Measurements from ENCODE around the gene LGR6.

- TF ChIP-seq, protein P1, sequence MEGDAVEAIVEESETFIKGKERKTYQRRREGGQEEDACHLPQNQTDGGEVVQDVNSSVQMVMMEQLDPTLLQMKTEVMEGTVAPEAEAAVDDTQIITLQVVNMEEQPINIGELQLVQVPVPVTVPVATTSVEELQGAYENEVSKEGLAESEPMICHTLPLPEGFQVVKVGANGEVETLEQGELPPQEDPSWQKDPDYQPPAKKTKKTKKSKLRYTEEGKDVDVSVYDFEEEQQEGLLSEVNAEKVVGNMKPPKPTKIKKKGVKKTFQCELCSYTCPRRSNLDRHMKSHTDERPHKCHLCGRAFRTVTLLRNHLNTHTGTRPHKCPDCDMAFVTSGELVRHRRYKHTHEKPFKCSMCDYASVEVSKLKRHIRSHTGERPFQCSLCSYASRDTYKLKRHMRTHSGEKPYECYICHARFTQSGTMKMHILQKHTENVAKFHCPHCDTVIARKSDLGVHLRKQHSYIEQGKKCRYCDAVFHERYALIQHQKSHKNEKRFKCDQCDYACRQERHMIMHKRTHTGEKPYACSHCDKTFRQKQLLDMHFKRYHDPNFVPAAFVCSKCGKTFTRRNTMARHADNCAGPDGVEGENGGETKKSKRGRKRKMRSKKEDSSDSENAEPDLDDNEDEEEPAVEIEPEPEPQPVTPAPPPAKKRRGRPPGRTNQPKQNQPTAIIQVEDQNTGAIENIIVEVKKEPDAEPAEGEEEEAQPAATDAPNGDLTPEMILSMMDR (IDR thresholded peaks at IDR 0.05), result no peak
- no peak for TF ChIP-seq POLR2A (IDR thresholded peaks at IDR 0.05)
- TF ChIP-seq POLR2AphosphoS5 (IDR thresholded peaks at IDR 0.05), result no peak
These were observed 30.9 kb downstream of the LGR6 start for GRCh38 chr1:202224453-202224852.

Measured in upper lobe of left lung (tissue), 4 donors.